Gastrocnemius medialis (tissue), 4 donors: Measurements from ENCODE around the gene FMNL3.

Experiments
- POLR2A ChIP-seq, 2 donors: fragments of 450-650 bp; IDR thresholded peaks; one replicate each; pipeline ENCODE4 v1.6.1; 2017; ENCODE audit warnings: antibody characterized with exemption in 2 of 2, mild to moderate bottlenecking in 2 of 2, moderate library complexity in 2 of 2
- TF ChIP-seq, protein P1 (sequence below), 5 experiments: fragments of 450-650 bp in 3 of 5; fragments of 200-600 bp in 2 of 5; sonication (generic) in 2 of 5; IDR thresholded peaks in 4 of 5; conservative IDR thresholded peaks in 1 of 5; 1 replicate in 4 of 5; 2 replicates in 1 of 5; pipeline ENCODE4 v1.5.1; 2016 to 2019; ENCODE audit warnings: antibody characterized with exemption in 5 of 5, mild to moderate bottlenecking in 3 of 5, moderate library complexity in 3 of 5

DNA sequence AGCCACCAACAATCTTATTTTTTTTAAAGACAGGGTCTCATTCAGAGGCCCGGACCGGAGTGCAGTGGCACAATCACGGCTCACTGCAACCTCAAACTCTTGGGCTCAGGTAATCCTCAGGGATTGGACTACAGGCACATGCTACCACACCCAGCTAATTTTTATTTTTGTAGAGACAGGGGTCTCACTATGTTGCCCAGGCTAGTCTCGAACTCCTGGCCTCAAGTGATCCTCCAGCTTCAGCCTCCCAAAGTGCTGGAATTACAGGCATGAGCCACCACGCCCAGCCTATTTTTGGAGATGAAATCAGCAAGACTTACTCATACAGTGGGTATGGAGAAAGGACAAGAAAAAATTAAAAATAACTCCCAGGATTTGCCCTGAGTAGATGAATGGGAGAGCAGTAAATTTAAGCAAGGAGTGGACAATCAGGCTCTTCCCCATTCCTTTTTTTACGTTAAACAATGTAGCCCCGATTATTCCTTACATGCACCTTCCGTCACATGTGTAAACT, 13.2 kb downstream of the FMNL3 start:
- TF ChIP-seq POLR2A (IDR thresholded peaks at IDR 0.05) = no peak
- TF ChIP-seq, protein P1, sequence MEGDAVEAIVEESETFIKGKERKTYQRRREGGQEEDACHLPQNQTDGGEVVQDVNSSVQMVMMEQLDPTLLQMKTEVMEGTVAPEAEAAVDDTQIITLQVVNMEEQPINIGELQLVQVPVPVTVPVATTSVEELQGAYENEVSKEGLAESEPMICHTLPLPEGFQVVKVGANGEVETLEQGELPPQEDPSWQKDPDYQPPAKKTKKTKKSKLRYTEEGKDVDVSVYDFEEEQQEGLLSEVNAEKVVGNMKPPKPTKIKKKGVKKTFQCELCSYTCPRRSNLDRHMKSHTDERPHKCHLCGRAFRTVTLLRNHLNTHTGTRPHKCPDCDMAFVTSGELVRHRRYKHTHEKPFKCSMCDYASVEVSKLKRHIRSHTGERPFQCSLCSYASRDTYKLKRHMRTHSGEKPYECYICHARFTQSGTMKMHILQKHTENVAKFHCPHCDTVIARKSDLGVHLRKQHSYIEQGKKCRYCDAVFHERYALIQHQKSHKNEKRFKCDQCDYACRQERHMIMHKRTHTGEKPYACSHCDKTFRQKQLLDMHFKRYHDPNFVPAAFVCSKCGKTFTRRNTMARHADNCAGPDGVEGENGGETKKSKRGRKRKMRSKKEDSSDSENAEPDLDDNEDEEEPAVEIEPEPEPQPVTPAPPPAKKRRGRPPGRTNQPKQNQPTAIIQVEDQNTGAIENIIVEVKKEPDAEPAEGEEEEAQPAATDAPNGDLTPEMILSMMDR (IDR thresholded peaks at IDR 0.05 in 4 of 5, conservative IDR thresholded peaks at IDR 0.05 in 1 of 5) = no peak
